ENCODE data around the gene MMP2.

Gene MMP2

GRCh38 chr16:55495616-55496289, 16.8 kb downstream of the MMP2 start:
- no peak for DNase-seq

GRCh38 chr16:55496509-55497145, 17.6 kb downstream of the MMP2 start:
- DNase-seq, result no peak

- no peak for DNase-seq
These were observed 18.6 kb downstream of the MMP2 start for GRCh38 chr16:55497558-55497957.

GRCh38 chr16:55498101-55498500, 19.1 kb downstream of the MMP2 start:
- no peak for DNase-seq

GRCh38 chr16:55499281-55499680, 20.3 kb downstream of the MMP2 start:
- DNase-seq, result no peak

GRCh38 chr16:55499951-55500529, 21.0 kb downstream of the MMP2 start:
- DNase-seq, result peak; percentile 19

GRCh38 chr16:55500530-55501011, 21.6 kb downstream of the MMP2 start:
- DNase-seq, result no peak

- no peak for DNase-seq
These were observed 22.7 kb downstream of the MMP2 start for GRCh38 chr16:55501549-55502322.

- DNase-seq, result no peak
These were observed 23.9 kb downstream of the MMP2 start for GRCh38 chr16:55502801-55503366.

GRCh38 chr16:55503726-55504550, 24.9 kb downstream of the MMP2 start:
- DNase-seq, result no peak

- DNase-seq, result no peak
These were observed 26.5 kb downstream of the MMP2 start for GRCh38 chr16:55505333-55506015.

- DNase-seq, result no peak
These were observed 27.1 kb downstream of the MMP2 start for GRCh38 chr16:55506083-55506482.

GRCh38 chr16:55506708-55507107, 27.7 kb downstream of the MMP2 start:
- no peak for DNase-seq

GRCh38 chr16:55508271-55508921, 29.4 kb downstream of the MMP2 start:
- DNase-seq, result no peak

- DNase-seq, result peak; percentile 33
These were observed 30.2 kb downstream of the MMP2 start, which contains the start of gene LPCAT2 for GRCh38 chr16:55508941-55509931. LPCAT2 (plus strand) TSS chr16:55509072; CDS start chr16:55509182, 110 bp downstream.

GRCh38 chr16:55510185-55510805, 31.3 kb downstream of the MMP2 start:
- no peak for DNase-seq

GRCh38 chr16:55512941-55513340, 33.9 kb downstream of the MMP2 start:
- no peak for DNase-seq

- no peak for DNase-seq
These were observed 34.6 kb downstream of the MMP2 start for GRCh38 chr16:55513616-55514015.

- no peak for DNase-seq
These were observed 36.1 kb downstream of the MMP2 start for GRCh38 chr16:55515111-55515510.
